Hepatocyte (in vitro differentiated cells): ENCODE measurements around the gene ABHD5. TPM values are rescaled to one million over a fixed set of nuclear protein-coding genes. Genes with fewer than 3 reads are reported as not detected.

Experiments
- DNase-seq: peaks from one replicate; pipeline ENCODE4 v3.0.0-alpha.2; 2016; ENCODE audit warnings: low spot score
- H2AFZ ChIP-seq: fragments of 200-600 bp; sonication (generic); 2 replicates; pipeline ENCODE4 v1.6.0; 2016; ENCODE audit warnings: antibody characterized with exemption, mild to moderate bottlenecking
- H3K27ac ChIP-seq: fragments of 200-600 bp; sonication (generic); 2 replicates; pipeline ENCODE4 v1.5.1; 2016; ENCODE audit warnings: mild to moderate bottlenecking
- H3K27me3 ChIP-seq: fragments of 200-600 bp; sonication (generic); 2 replicates; pipeline ENCODE4 v1.6.1; 2016
- H3K36me3 ChIP-seq: fragments of 200-600 bp; sonication (generic); replicated peaks from 2 replicates; pipeline ENCODE4 v1.5.1; 2016; ENCODE audit warnings: low read depth; ENCODE audit not compliant: insufficient read depth
- H3K4me1 ChIP-seq: fragments of 200-600 bp; sonication (generic); 2 replicates; pipeline ENCODE4 v1.5.1; 2016; ENCODE audit warnings: mild to moderate bottlenecking, moderate library complexity; ENCODE audit not compliant: insufficient read depth
- H3K4me2 ChIP-seq: fragments of 200-600 bp; sonication (generic); 2 replicates; pipeline ENCODE4 v1.6.0; 2016
- H3K4me3 ChIP-seq: fragments of 200-600 bp; sonication (generic); 2 replicates; pipeline ENCODE4 v1.5.1; 2016; ENCODE audit warnings: mild to moderate bottlenecking
- H3K79me2 ChIP-seq: fragments of 200-600 bp; sonication (generic); 2 replicates; pipeline ENCODE4 v1.6.0; 2017; ENCODE audit warnings: mild to moderate bottlenecking
- H3K9me2 ChIP-seq: fragments of 200-600 bp; sonication (generic); replicated peaks from 2 replicates; pipeline ENCODE4 v1.6.0; 2017; ENCODE audit warnings: mild to moderate bottlenecking; ENCODE audit not compliant: insufficient read depth
- H3K9me3 ChIP-seq: fragments of 200-600 bp; sonication (generic); 2 replicates; pipeline ENCODE4 v1.5.1; 2016; ENCODE audit warnings: low read depth, mild to moderate bottlenecking
- H4K20me1 ChIP-seq: fragments of 200-600 bp; sonication (generic); 2 replicates; pipeline ENCODE4 v1.6.0; 2016; ENCODE audit warnings: mild to moderate bottlenecking; ENCODE audit not compliant: insufficient read depth, poor library complexity, severe bottlenecking
- EZH2 ChIP-seq: fragments of 200-600 bp; sonication (generic); IDR thresholded peaks from 2 replicates; pipeline ENCODE4 v1.6.1; 2016; ENCODE audit warnings: antibody characterized with exemption, mild to moderate bottlenecking, borderline replicate concordance
- EZH2phosphoT487 ChIP-seq: fragments of 200-600 bp; sonication (generic); IDR thresholded peaks from one replicate; pipeline ENCODE4 v1.6.1; 2018; ENCODE audit warnings: antibody characterized with exemption, mild to moderate bottlenecking, low read depth, moderate library complexity; ENCODE audit not compliant: unreplicated experiment, severe bottlenecking
- WGBS: methylation state at CpG from one replicate; pipeline ENCODE4 v1.1.6; 2016; ENCODE audit warnings: low lambda C conversion rate; ENCODE audit errors: missing lambda C conversion rate; 5-methylcytosine and 5-hydroxymethylcytosine counted together
- polyA plus RNA-seq: library from polyadenylated mRNA; unstranded; fragments of >200 nt; fragmentation: Nextera tagmentation; extraction: Ambion mirVana; gene quantifications from 2 replicates; pipeline ENCODE4 v1.2.1, GENCODE V29; 2016
- total RNA-seq: library from RNA; depleted of rRNA; stranded (reverse); fragments of >200 nt; gene quantifications from 2 replicates; pipeline ENCODE4 v1.2.3, GENCODE V29; 2014
- TF ChIP-seq, protein P1 (sequence below): fragments of 200-600 bp; sonication (generic); IDR thresholded peaks from 2 replicates; pipeline ENCODE4 v1.5.1; 2016; ENCODE audit warnings: antibody characterized with exemption, mild to moderate bottlenecking; ENCODE audit not compliant: poor library complexity

ABHD5 gene
- total and polyA plus RNA-seq, 2 experiments from 2014 or later: 14.3 to 29.9 TPM

DNA sequence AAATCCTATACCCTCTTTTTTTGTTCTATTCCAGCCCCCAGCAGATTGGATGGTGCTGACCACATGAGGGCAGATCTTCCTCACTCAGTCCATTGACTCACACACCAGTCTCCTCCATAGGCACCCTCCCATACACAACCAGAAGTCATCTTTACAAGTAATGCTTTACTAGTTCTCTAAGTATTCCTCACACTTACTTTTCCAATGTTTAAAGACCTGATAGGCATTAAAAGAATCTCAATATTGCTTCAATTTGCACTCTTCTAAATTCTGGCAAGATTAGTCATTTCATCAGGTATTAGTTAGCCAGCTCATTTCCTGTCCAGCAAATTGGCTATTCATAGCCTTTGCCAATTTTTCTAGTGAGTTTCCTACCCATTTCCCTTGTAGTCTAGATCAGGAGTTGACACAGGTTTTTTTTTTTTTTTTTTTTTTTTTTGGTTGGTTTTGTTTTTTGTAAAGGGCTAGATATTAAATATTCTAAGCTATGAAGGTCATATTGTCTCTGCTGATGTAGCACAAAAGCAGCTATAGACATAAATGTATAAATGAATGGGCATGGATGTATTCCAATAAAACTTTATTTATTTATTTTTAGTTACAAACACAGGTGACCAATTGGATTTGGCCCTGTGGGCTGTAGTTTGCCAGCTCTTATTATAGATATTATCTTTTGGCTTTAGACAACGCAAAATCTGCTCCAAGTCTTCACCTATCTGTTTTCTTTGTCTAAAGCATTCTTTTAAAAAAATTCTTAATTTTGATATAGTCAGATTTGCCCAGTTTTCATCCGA, 76.1 kb downstream of the ABHD5 start:
- no peaks in the 10 kb centered on the region for H3K9me3 ChIP-seq
- H2AFZ ChIP-seq: no peak overlapping the region
- no peaks in the 10 kb centered on the region for H3K27me3 ChIP-seq
- H3K27ac ChIP-seq: no peak overlapping the region
- no peak overlapping the region for H3K4me3 ChIP-seq
- 74% methylated on average over 2 of the region's 2 CpGs for WGBS
- DNase-seq: no peak
- H3K36me3 ChIP-seq: no peaks in the 10 kb centered on the region
- no peak overlapping the region for H3K4me2 ChIP-seq
- TF ChIP-seq, protein P1, sequence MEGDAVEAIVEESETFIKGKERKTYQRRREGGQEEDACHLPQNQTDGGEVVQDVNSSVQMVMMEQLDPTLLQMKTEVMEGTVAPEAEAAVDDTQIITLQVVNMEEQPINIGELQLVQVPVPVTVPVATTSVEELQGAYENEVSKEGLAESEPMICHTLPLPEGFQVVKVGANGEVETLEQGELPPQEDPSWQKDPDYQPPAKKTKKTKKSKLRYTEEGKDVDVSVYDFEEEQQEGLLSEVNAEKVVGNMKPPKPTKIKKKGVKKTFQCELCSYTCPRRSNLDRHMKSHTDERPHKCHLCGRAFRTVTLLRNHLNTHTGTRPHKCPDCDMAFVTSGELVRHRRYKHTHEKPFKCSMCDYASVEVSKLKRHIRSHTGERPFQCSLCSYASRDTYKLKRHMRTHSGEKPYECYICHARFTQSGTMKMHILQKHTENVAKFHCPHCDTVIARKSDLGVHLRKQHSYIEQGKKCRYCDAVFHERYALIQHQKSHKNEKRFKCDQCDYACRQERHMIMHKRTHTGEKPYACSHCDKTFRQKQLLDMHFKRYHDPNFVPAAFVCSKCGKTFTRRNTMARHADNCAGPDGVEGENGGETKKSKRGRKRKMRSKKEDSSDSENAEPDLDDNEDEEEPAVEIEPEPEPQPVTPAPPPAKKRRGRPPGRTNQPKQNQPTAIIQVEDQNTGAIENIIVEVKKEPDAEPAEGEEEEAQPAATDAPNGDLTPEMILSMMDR: no peak
- no peak for TF ChIP-seq EZH2phosphoT487
- TF ChIP-seq EZH2: no peak
- H3K4me1 ChIP-seq: peaks cover 13% of the 10 kb centered on the region
- H4K20me1 ChIP-seq: no peaks in the 10 kb centered on the region
- H3K79me2 ChIP-seq: no peaks in the 10 kb centered on the region
- H3K9me2 ChIP-seq: no peaks in the 10 kb centered on the region

DNA sequence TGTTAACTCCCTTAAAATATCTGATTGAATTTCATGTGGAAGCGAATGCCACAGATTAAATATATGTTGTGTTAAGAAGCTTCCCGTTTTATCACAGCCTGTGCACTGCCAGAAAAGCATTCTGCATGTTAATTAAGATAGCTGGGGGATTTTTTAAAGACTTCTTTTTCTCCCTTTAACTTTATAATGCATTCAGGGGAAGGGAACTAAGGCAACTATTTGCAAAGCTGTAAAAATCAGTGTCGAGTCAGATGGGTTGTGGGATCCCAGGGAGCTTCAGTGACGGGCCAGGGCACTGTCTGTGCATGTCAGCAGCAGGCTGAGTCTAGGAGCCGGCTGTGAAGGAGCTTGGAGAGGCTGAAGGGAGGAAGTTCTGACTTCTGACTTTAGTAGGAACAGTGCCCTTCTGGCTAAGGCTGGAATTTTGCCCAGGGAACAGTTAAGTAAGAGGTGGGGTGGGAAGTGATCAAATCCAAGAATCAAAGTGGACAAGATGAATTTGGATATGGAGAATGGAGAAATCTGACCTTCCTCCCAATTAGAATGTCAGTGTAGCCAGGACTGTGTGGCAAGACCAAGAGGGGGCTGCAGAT, 77.7 kb downstream of the ABHD5 start:
- H3K4me1 ChIP-seq: peaks cover 13% of the 10 kb centered on the region
- H3K27ac ChIP-seq: no peak overlapping the region
- no peak overlapping the region for H2AFZ ChIP-seq
- no peaks in the 10 kb centered on the region for H3K9me3 ChIP-seq
- no peaks in the 10 kb centered on the region for H3K27me3 ChIP-seq
- no peak overlapping the region for H3K4me3 ChIP-seq
- H3K79me2 ChIP-seq: no peaks in the 10 kb centered on the region
- 64% methylated on average over 5 of the region's 5 CpGs for WGBS
- no peaks in the 10 kb centered on the region for H3K9me2 ChIP-seq
- H3K4me2 ChIP-seq: no peak overlapping the region
- no peaks in the 10 kb centered on the region for H4K20me1 ChIP-seq
- H3K36me3 ChIP-seq: no peaks in the 10 kb centered on the region
- TF ChIP-seq EZH2phosphoT487 (no peak), EZH2 (no peak)
- TF ChIP-seq, protein P1: no peak
- no peak for DNase-seq

DNA sequence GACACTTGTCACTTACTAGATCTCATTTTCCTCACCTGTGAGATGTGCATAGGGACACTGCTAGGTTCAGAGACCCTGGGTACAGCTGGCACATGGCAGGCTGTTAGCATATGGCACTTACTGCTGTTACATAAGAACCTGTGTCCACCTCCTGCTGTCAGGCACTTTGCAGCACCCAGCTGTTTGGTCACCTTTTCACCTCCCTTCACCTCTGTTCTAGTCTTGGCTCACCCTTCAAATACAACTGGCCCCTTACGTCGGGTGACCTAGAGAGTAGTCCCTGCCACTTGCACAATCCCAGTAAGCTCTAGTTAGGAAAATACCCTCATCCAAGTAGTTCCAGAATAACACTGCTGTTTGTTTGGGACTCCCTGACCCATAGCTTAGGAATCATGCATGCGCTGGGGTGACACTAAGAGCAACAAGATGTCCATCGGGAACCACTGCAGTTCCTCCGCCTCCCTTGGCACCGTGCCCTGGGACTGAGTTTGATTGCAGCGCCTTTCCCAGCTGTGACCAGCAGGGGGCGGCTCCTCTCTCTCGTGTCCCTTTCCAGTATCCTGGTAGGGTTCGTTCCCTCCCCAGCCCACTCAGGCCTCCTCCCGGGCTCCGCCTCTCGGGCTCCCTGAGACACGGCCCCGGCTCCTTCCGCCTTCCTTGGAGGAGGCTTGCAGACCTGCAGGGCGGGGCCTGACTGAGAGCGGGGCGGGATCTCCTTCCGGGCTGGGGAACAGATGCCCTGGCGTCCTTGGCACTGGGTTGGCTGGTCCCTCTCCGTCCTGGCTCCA, 78.6 kb downstream of the ABHD5 start:
- Histone ChIP-seq H3K36me3 (no peaks in the 10 kb centered on the region), H3K27me3 (no peaks in the 10 kb centered on the region), H3K79me2 (no peaks in the 10 kb centered on the region), H3K9me2 (no peaks in the 10 kb centered on the region), H3K27ac (peak overlapping the region; percentile 90), H3K9me3 (no peaks in the 10 kb centered on the region), H2AFZ (peak overlapping the region; percentile 23), H4K20me1 (no peaks in the 10 kb centered on the region), H3K4me1 (peaks cover 13% of the 10 kb centered on the region), H3K4me3 (no peak overlapping the region), H3K4me2 (peak overlapping the region; percentile 48)
- peak; percentile 98 for DNase-seq
- TF ChIP-seq EZH2: no peak
- TF ChIP-seq, protein P1: peak; percentile 96
- TF ChIP-seq EZH2phosphoT487: no peak
- WGBS: 11% methylated on average over 21 of the region's 22 CpGs
